ENCODE measurements around the gene B9D1.

B9D1 gene

GRCh38 chr17:19316761-19317358, 45.7 kb downstream of the B9D1 start:
- DNase-seq, result no peak

GRCh38 chr17:19315104-19315503, 47.4 kb downstream of the B9D1 start:
- no peak for DNase-seq

GRCh38 chr17:19313746-19314651, 48.5 kb downstream of the B9D1 start:
- DNase-seq, result no peak

GRCh38 chr17:19313066-19313745, 49.3 kb downstream of the B9D1 start:
- no peak for DNase-seq

GRCh38 chr17:19312406-19312805, 50.1 kb downstream of the B9D1 start:
- no peak for DNase-seq

GRCh38 chr17:19311421-19312215, 50.9 kb downstream of the B9D1 start:
- no peak for DNase-seq

- DNase-seq, result no peak
These were observed 51.5 kb downstream of the B9D1 start for GRCh38 chr17:19311016-19311415.

GRCh38 chr17:19310151-19310550, 52.4 kb downstream of the B9D1 start:
- no peak for DNase-seq

- no peak for DNase-seq
These were observed 52.8 kb downstream of the B9D1 start for GRCh38 chr17:19309701-19310100.

- DNase-seq, result no peak
These were observed 54.1 kb downstream of the B9D1 start for GRCh38 chr17:19308398-19308797.

GRCh38 chr17:19307521-19307920, 55.0 kb downstream of the B9D1 start:
- DNase-seq, result no peak

- peak; percentile 11 for DNase-seq
These were observed 56.1 kb downstream of the B9D1 start for GRCh38 chr17:19306160-19307111.

GRCh38 chr17:19305761-19306159, 56.8 kb downstream of the B9D1 start:
- DNase-seq, result no peak

- no peak for DNase-seq
These were observed 57.3 kb downstream of the B9D1 start for GRCh38 chr17:19305256-19305655.

GRCh38 chr17:19304751-19305150, 57.8 kb downstream of the B9D1 start:
- no peak for DNase-seq

- no peak for DNase-seq
These were observed 58.3 kb downstream of the B9D1 start for GRCh38 chr17:19304209-19304608.

- DNase-seq, result no peak
These were observed 59.2 kb downstream of the B9D1 start for GRCh38 chr17:19303367-19303776.

- no peak for DNase-seq
These were observed 59.7 kb downstream of the B9D1 start for GRCh38 chr17:19302791-19303331.

- DNase-seq, result no peak
These were observed 60.5 kb downstream of the B9D1 start for GRCh38 chr17:19301973-19302372.

- no peak for DNase-seq
These were observed 61.1 kb downstream of the B9D1 start for GRCh38 chr17:19301274-19301951.

GRCh38 chr17:19299866-19300265, 62.7 kb downstream of the B9D1 start:
- no peak for DNase-seq
